CMK (cell line): Measurements from ENCODE around the gene ITGB2.
"Not testable (repeated sequence)": the region's sequence is repeated elsewhere in the genome, so short reads cannot be mapped to it uniquely, and the experiment has no call there.

Experiments
- DNase-seq: peaks from one replicate; pipeline ENCODE4 v3.0.0-alpha.2; 2010; ENCODE audit warnings: low read depth

ITGB2 gene

GRCh38 chr21:44926331-44927101 is 5.8 kb upstream of the ITGB2 start:
- no peak for DNase-seq

- no peak for DNase-seq
Observed at GRCh38 chr21:44925378-44925755, 4.7 kb upstream of the ITGB2 start.

- DNase-seq: no peak
Observed at GRCh38 chr21:44924606-44925377, 4.1 kb upstream of the ITGB2 start.

DNA sequence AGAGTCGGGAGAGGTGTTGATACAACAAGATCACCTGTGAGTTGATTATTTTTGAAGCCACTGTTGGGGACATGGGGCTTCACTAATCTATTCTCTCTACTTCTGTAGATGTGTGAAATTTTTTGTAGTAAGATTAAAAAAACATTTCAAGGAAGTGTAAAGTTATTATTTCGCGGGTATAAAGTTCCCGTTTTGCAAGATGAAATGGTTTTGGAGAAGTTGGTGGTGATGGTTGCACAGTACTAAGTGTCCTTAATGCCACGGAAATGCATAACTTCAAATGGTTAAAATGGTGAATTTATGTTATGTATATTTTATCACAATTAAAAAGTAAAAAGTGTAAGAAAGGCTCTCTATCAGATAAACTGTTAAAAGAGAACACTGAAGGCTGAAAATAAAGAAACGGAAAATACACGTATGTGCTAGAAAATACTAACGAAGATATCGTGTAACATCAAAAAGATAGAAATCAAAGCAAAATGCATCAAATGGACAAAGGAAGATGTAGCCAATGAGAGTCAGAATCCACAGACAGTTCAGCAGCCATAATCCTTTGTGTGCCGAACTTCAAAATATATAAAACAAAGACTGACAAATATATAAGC is 2.9 kb upstream of the ITGB2 start:
- DNase-seq: no peak

DNA sequence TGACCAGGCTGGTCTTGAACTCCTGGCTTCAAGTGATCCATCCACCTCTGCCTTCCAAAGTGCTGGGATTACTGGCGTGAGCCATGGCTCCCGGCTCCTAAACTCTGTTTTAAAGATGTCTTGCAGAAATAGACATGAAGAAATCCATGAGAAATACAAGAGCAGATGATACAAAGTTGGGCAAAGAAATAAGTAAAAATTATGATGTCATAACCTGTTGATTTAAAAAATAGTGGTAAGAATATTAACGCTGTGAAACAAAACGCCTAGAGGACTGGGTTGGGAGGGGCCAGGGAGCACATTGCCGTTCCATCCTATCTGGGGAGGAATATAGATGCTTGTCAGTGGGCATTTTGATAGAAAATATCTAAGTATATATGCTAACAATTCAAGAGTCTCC is 1.2 kb upstream of the ITGB2 start:
- no peak for DNase-seq

DNA sequence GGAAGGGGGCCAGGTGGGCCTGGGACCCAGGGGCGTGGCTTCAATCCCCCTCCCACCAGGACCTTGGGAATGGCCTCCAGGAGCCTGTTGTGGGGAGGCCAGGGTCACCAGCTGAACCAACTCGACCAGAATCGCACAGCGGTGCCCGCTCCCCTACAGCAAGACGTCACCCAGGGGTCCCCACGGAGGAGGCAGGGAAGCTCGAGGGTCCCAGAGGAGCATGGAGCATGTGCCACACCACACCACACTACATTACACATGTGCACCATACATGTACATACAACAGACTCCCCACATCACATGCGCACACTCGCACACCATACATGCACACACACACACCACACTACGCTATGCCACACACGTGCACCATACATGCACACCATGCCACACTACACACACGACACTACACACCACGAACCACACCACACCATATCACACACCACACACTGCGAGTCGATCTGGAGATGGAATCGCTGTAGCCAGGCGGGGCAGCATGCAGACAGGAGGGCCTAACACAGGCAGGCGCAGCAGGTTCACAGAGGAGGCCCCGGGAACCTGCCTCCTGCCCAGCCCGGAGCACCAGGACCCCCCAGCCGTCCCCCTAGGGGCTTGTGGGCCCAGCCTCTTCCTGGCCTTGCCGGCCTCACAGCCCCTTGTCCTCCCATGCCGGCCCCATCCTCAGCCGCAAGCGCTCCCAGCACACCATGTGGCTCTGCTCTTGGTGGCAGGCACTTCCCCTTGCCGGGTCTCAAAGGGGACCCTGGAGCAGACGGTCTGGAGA is 596 bp downstream of the ITGB2 start:
- no peak for DNase-seq

- no peak for DNase-seq
Observed at GRCh38 chr21:44919111-44919912, 1.4 kb downstream of the ITGB2 start.

DNA sequence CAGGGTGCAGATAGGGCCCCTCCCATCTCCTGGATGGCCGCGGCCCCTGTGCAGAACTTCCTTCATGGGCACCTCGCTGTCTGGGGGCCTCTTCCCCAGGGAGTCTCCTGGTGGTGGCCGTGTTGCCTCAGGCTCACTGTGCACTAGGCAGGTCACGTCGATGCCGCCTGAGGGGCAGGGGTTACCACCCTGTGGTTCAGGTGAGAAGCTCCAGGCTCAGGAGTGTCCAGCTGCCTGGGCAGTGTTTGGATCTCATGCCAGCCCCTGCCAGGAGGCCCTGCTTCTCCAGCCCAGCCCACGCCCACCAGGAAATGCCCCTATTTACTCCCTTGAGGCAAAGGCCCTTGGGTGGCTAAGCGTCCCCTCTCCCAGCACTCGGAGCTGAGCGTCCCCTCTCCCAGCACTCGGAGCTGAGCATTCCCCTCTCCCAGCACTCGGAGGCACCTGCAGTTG is 2.1 kb downstream of the ITGB2 start:
- DNase-seq: no peak

GRCh38 chr21:44918107-44918470 is 2.6 kb downstream of the ITGB2 start:
- DNase-seq: no peak

- no peak for DNase-seq
Observed at GRCh38 chr21:44917446-44918106, 3.1 kb downstream of the ITGB2 start.

- no peak for DNase-seq
Observed at GRCh38 chr21:44916965-44917364, 3.7 kb downstream of the ITGB2 start.

GRCh38 chr21:44914176-44914874 is 6.4 kb downstream of the ITGB2 start:
- DNase-seq: peak; percentile 60

- no peak for DNase-seq
Observed at GRCh38 chr21:44913425-44914175, 7.1 kb downstream of the ITGB2 start.

GRCh38 chr21:44912506-44913412 is 7.9 kb downstream of the ITGB2 start:
- DNase-seq: not testable (repeated sequence)

- DNase-seq: no peak
Observed at GRCh38 chr21:44912158-44912473, 8.6 kb downstream of the ITGB2 start.

- no peak for DNase-seq
Observed at GRCh38 chr21:44911384-44912157, 9.1 kb downstream of the ITGB2 start.

- no peak for DNase-seq
Observed at GRCh38 chr21:44911068-44911383, 9.7 kb downstream of the ITGB2 start.
